Psoas muscle (tissue), 8 donors: ENCODE data around the gene SPDYE4. TPM values are rescaled to one million over a fixed set of nuclear protein-coding genes. Genes with fewer than 3 reads are reported as not detected.

Source experiments
- ATAC-seq, 4 donors: fragments of 200-7000 bp; cut with Tn5 transposase; one replicate each; pipeline ENCODE4 v1.9.1; 2020; ENCODE audit warnings: moderate library complexity in 3 of 4, mild to moderate bottlenecking in 2 of 4
- DNase-seq, 2 donors: peaks; one replicate each; pipeline ENCODE4 v3.0.0-alpha.2; 2020
- H3K27ac ChIP-seq: fragments of 200-600 bp; one replicate; pipeline ENCODE4 v1.8.0; 2022
- H3K27me3 ChIP-seq, 3 donors: fragments of 200-600 bp in 1 of 3; one replicate each; pipeline versions ENCODE4 v1.6.1 to v1.8.0; 2013 to 2022; ENCODE audit warnings: low read length in 2 of 3, mild to moderate bottlenecking in 2 of 3, moderate library complexity in 1 of 3; ENCODE audit not compliant: insufficient read depth in 3 of 3
- H3K36me3 ChIP-seq, 2 donors: fragments of 200-600 bp in 1 of 2; one replicate each; pipeline versions ENCODE4 v1.6.1 to v1.8.0; 2013 to 2022; ENCODE audit warnings: low read depth in 1 of 2, mild to moderate bottlenecking in 1 of 2, moderate library complexity in 1 of 2; ENCODE audit not compliant: insufficient read depth in 1 of 2
- H3K4me1 ChIP-seq: fragments of 200-600 bp; one replicate; pipeline ENCODE4 v1.8.0; 2022
- H3K4me3 ChIP-seq: fragments of 200-600 bp; one replicate; pipeline ENCODE4 v1.8.0; 2022; ENCODE audit warnings: mild to moderate bottlenecking
- H3K9me3 ChIP-seq: fragments of 200-600 bp; one replicate; pipeline ENCODE4 v1.8.0; 2022
- WGBS, 3 donors: extraction: QIAGEN DNeasy Blood & Tissue Kit; methylation state at CpG; one replicate each; pipeline versions ENCODE4 v1.1.6 to v1.1.7; 2013; 5-methylcytosine and 5-hydroxymethylcytosine counted together
- intact Hi-C, 2 donors: fragments of 100-400 bp; cut with DNase I; formaldehyde crosslinking; loops; one replicate each; pipeline versions ENCODE4 v1.11.0 to v1.14.2; 2022
- polyA plus RNA-seq, 3 donors: library from polyadenylated mRNA; stranded (reverse); fragments of 200-250 nt; gene quantifications; one replicate each; pipeline ENCODE4 v1.2.3, GENCODE V29; 2013
- total RNA-seq, 4 donors: library from RNA; stranded (reverse); fragmentation: NEBNext Ultra II Directional in 2 of 4; extraction: Animal tissue kit (Norgen Biotek cat#: 25700) in 2 of 4; gene quantifications; one replicate each; pipeline versions ENCODE4 v1.2.1 to v1.2.4, GENCODE V29; 2021 to 2023
- TF ChIP-seq, protein P1 (sequence below): fragments of 200-600 bp; IDR thresholded peaks from one replicate; pipeline ENCODE4 v1.8.0; 2022; ENCODE audit warnings: antibody characterized with exemption
- donor health status: healthy with polysubstance abuse.
- donor health status: DM: no; HTN: no; CAD: no; lungs with moderate emphysema.
- donor health status: Bipolar disorder and iron deficiency.
- donor health status: healthy.
- donor health status: DM: yes; HTN: yes; CAD: no.
- donor health status: DM: no; HTN: no; CAD: no.
- donor health status: DM: no; HTN: no; CAD: no.
- donor health status: DM: yes; HTN: yes; CAD: no.

The SPDYE4 gene
- total and polyA plus RNA-seq, 7 donors = not detected

DNA sequence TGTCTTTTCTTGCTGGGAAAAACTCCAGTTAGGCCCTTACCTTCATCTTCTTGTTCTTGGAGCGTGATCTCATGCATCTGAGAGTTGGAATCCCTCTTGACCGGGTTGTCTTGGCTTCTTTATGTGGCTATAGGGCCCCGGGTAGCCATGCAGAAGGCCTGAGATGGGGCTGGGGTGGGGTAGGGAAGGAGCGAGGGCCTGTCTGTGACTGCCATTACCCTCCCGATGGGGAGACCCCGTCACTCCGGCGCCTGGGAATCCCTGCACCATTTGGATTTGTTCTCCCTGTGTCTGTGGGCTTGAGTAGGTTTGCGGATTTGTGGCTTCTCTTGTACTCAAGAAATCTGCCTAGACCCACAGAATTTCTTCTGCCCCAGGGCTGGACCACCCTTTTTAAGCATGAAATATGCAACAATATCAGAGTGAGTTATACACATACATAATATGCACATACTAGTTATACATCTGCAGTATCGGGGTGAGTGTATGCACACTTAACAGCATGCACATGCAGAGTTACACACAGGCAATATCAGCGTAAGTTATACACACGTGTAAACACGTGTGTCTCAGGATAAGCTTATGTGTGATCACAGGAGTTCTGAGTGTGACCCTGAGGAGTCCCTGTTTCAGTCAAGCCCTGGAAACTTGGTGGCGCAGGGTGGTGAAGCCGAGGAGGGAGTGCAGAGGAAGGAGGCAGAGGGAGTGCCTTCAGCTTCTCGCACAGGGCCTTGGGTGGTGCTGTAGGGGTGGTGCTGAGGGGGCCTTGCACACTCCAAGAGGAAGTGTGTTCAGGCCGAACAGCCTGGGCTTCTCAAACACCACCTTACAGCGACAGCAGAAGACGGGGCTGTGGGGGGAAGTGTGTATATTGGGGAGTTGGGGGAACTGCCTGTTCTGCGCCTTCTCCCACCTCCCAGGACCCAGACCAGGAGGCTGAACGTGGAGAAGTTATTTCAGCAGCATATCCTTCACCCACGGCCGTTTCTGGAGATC lies 32.2 kb downstream of the SPDYE4 start:
- no peaks in the 10 kb centered on the region for H3K27me3 ChIP-seq
- DNase-seq (no peak), ATAC-seq (no peak)
- no peak overlapping the region for H3K27ac ChIP-seq
- intact Hi-C loops = no loop called here
- TF ChIP-seq, protein P1, sequence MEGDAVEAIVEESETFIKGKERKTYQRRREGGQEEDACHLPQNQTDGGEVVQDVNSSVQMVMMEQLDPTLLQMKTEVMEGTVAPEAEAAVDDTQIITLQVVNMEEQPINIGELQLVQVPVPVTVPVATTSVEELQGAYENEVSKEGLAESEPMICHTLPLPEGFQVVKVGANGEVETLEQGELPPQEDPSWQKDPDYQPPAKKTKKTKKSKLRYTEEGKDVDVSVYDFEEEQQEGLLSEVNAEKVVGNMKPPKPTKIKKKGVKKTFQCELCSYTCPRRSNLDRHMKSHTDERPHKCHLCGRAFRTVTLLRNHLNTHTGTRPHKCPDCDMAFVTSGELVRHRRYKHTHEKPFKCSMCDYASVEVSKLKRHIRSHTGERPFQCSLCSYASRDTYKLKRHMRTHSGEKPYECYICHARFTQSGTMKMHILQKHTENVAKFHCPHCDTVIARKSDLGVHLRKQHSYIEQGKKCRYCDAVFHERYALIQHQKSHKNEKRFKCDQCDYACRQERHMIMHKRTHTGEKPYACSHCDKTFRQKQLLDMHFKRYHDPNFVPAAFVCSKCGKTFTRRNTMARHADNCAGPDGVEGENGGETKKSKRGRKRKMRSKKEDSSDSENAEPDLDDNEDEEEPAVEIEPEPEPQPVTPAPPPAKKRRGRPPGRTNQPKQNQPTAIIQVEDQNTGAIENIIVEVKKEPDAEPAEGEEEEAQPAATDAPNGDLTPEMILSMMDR = no peak
- WGBS, 3 donors = 78 to 79% (median 78%) methylated on average over 23 of the region's 23 CpGs
- H3K4me1 ChIP-seq = no peaks in the 10 kb centered on the region
- no peaks in the 10 kb centered on the region for H3K9me3 ChIP-seq
- no peak overlapping the region for H3K4me3 ChIP-seq
- H3K36me3 ChIP-seq = no peaks in the 10 kb centered on the region

DNA sequence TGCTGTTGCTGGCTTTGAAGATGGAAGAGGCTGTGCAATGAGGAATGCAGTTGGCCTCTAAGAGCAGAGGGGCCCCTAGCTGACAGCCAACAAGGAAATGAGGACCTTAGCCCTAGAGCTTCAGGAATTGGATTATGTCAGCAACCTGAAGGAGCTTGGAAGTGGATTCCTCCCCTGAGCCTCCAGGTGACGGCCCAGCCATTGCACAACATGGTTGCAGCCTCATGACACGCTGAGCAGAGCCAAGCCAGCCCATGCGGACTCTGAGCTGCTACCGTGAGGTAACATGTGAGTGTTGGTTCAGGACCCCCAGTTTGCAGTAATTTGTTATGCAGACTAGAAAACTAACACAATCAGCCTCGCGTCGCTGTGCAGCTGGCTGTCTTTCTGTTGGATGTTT lies 33.9 kb downstream of the SPDYE4 start:
- no peaks in the 10 kb centered on the region for H3K4me1 ChIP-seq
- H3K27me3 ChIP-seq = no peaks in the 10 kb centered on the region
- TF ChIP-seq, protein P1 = no peak
- 76 to 84% (median 76%) methylated on average over 7 of the region's 7 CpGs for WGBS, 3 donors
- H3K27ac ChIP-seq = no peak overlapping the region
- H3K9me3 ChIP-seq = no peaks in the 10 kb centered on the region
- intact Hi-C loops = no loop called here
- DNase-seq (no peak), ATAC-seq (no peak)
- H3K4me3 ChIP-seq = no peak overlapping the region
- no peaks in the 10 kb centered on the region for H3K36me3 ChIP-seq

DNA sequence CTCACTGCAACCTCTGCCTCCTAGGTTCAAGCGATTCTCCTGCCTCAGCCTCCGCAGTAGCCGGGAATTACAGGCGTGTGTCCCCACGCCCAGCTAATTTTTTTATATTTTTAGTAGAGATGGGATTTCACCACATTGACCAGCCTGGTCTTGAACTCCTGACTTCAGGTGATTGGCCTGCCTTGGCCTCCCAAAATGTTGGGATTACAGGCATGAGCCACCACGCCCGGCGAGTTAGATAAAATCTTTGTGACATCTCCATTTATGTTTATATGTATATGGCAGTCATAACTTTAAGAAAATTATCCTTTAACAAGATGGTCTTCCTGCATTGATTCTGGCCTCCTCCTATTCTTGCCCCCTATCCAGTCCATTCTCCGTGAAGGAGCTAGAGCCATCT lies 37.8 kb downstream of the SPDYE4 start:
- no peak for DNase-seq
- peaks cover 0 to under 1% (median 0%) of the 10 kb centered on the region in 3 donors for H3K27me3 ChIP-seq
- no peaks in the 10 kb centered on the region for H3K9me3 ChIP-seq
- no peak overlapping the region for H3K4me3 ChIP-seq
- WGBS, 3 donors = 81 to 92% (median 83%) methylated on average over 9 of the region's 9 CpGs
- ATAC-seq = no peak
- no peak overlapping the region for H3K27ac ChIP-seq
- TF ChIP-seq, protein P1 = no peak
- H3K4me1 ChIP-seq = no peaks in the 10 kb centered on the region
- intact Hi-C loops = no loop called here
- H3K36me3 ChIP-seq = no peaks in the 10 kb centered on the region

DNA sequence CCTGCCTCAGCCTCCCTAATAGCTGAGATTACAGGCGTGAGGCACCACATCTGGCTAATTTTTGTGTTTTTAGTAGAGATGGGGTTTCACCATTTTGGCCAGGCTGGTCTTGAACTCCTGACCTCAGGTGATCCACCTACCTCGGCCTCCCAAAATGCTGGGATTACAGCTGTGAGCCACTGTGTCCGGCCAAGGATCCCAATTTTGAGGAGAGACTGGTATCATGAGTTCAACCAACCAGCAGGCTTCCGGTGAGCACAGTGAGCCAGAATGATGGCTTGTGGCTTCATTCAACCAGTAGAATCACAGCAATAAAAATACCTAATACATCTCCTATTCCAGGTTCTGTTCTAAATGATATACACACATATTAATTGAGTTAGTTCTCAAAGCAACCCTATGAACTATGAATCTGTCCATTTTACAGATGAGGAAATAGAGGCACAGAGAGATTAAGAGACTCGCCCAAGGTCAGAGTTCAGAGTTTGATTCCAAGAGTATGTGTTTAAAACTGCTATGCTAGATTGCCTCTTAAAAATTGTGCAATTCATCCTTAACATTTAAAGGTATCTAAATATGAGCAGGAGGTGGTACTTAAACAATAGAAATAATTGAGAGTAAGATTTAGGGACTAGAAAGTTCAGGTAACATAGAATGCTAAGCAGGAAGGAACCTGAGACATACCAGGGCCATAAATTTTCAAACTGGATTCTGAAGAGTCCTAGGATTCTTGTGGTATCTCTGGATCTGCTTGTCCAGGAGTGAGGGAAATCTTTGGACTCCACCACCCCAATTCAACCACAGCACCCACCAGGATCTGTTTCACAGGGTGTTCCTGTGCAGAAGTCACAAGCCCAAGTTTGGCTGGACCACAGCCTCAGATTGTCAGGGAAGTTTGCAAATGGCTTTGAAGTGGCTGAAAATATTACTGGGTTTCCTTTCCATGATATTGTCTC lies 38.8 kb downstream of the SPDYE4 start:
- H3K9me3 ChIP-seq = no peaks in the 10 kb centered on the region
- no peak overlapping the region for H3K4me3 ChIP-seq
- 81 to 93% (median 84%) methylated on average over 5 of the region's 5 CpGs for WGBS, 3 donors
- H3K27me3 ChIP-seq = peaks cover 0 to 1% (median 0%) of the 10 kb centered on the region in 3 donors
- intact Hi-C loops = no loop called here
- no peaks in the 10 kb centered on the region for H3K36me3 ChIP-seq
- ATAC-seq (no peak), DNase-seq (no peak)
- no peaks in the 10 kb centered on the region for H3K4me1 ChIP-seq
- TF ChIP-seq, protein P1 = no peak
- no peak overlapping the region for H3K27ac ChIP-seq
